Omental fat pad (tissue), 4 donors: ENCODE data around the gene SPACDR. TPM values are rescaled to one million over a fixed set of nuclear protein-coding genes. Genes with fewer than 3 reads are reported as not detected.
A peak's percentile ranks its signal among the peaks of the same experiment; 100 is the strongest.

ENCODE experiments used
- ATAC-seq: fragments of 150-250 bp; one replicate; pipeline ENCODE4 v1.9.1; 2016; ENCODE audit warnings: mild to moderate bottlenecking, moderate library complexity; ENCODE audit not compliant: low FRiP score
- DNase-seq: peaks from one replicate; pipeline ENCODE4 v3.0.0-alpha.2; 2019; ENCODE audit warnings: low spot score
- total RNA-seq, 4 donors: library from RNA; depleted of rRNA; stranded (reverse); fragments of >200 nt; gene quantifications; one replicate each; pipeline ENCODE4 v1.1.0, GENCODE V29; 2016
- TF ChIP-seq, protein P1 (sequence below), 3 donors: fragments of 450-650 bp; IDR thresholded peaks; one replicate each; pipeline ENCODE4 v1.5.1; 2016 to 2017; ENCODE audit warnings: antibody characterized with exemption in 3 of 3, mild to moderate bottlenecking in 3 of 3, moderate library complexity in 2 of 3

The SPACDR gene
- total RNA-seq, 4 donors from 2014 or later = 0.84 to 1.3 TPM; not detected in 2

DNA sequence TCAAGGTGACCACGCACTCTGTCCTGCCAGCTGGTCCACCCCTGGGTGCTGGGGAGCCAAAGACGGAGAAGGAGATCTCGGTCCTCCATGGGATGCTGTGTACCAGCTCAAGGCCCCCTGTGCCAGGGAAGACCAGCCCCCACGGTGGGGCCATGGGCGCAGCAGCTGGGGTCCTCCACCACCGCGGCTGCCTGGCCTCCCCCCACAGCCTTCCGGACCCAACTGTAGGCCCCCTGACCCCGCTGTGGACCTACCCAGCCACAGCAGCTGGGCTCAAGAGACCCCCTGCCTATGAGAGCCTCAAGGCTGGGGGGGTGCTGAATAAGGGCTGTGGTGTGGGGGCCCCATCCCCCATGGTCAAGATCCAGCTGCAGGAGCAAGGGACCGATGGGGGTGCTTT lies 25.1 kb upstream of the SPACDR start:
- DNase-seq (no peak), ATAC-seq (no peak)
- TF ChIP-seq, protein P1, sequence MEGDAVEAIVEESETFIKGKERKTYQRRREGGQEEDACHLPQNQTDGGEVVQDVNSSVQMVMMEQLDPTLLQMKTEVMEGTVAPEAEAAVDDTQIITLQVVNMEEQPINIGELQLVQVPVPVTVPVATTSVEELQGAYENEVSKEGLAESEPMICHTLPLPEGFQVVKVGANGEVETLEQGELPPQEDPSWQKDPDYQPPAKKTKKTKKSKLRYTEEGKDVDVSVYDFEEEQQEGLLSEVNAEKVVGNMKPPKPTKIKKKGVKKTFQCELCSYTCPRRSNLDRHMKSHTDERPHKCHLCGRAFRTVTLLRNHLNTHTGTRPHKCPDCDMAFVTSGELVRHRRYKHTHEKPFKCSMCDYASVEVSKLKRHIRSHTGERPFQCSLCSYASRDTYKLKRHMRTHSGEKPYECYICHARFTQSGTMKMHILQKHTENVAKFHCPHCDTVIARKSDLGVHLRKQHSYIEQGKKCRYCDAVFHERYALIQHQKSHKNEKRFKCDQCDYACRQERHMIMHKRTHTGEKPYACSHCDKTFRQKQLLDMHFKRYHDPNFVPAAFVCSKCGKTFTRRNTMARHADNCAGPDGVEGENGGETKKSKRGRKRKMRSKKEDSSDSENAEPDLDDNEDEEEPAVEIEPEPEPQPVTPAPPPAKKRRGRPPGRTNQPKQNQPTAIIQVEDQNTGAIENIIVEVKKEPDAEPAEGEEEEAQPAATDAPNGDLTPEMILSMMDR (IDR thresholded peaks at IDR 0.05) = no peak

DNA sequence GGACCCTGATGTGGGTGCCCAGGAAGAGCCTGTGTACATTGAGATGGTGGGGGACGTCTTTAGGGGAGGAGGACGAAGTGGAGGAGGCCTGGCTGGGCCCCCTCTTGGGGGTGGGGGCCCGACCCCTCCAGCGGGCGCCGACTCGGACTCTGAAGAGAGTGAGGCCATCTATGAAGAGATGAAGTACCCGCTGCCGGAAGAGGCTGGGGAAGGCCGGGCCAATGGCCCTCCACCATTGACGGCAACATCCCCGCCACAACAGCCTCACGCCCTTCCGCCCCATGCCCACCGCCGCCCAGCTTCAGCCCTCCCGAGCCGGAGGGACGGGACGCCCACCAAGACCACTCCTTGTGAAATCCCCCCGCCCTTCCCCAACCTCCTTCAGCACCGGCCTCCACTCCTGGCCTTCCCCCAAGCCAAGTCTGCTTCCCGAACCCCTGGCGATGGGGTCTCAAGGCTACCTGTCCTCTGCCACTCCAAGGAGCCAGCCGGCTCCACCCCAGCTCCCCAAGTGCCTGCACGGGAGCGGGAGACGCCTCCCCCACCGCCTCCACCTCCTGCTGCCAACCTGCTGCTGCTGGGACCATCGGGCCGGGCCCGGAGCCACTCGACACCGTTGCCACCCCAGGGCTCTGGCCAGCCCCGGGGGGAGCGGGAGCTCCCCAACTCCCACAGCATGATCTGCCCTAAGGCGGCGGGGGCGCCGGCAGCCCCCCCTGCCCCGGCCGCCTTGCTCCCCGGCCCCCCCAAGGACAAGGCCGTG lies 24.5 kb upstream of the SPACDR start:
- no peak for ATAC-seq
- TF ChIP-seq, protein P1 (IDR thresholded peaks at IDR 0.05) = no peak

DNA sequence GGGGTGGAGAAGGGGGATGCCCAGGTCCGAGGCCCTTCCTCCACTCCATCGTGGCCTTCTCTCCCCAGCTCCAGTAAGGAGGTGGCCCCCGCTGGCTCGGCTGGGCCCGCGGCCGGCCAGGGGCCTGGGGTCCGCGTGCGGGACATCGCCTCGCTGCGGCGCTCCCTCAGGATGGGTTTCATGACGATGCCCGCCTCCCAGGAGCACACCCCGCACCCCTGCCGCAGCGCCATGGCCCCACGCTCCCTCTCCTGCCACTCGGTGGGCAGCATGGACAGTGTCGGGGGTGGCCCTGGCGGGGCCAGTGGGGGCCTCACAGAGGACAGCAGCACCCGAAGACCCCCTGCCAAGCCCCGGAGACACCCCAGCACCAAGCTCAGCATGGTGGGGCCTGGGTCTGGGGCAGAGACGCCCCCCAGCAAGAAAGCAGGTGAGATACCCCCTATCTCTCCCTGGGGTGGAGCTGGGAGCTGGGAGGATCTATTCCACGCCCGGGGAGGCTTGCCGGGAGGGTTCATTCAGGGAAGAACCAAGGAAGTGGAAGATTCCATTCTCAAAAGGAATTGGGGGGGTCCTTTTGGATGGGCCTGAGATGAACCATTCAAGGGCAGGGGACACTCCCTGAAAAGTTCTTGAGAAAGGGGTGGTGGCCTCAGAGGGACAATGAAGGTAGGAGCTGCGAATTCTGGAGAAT lies 22.8 kb upstream of the SPACDR start:
- DNase-seq = no peak
- no peak for ATAC-seq
- TF ChIP-seq, protein P1 (IDR thresholded peaks at IDR 0.05) = no peak

More for the DNA sequence above, 24.5 kb upstream of the SPACDR start:
- DNase-seq = no peak

DNA sequence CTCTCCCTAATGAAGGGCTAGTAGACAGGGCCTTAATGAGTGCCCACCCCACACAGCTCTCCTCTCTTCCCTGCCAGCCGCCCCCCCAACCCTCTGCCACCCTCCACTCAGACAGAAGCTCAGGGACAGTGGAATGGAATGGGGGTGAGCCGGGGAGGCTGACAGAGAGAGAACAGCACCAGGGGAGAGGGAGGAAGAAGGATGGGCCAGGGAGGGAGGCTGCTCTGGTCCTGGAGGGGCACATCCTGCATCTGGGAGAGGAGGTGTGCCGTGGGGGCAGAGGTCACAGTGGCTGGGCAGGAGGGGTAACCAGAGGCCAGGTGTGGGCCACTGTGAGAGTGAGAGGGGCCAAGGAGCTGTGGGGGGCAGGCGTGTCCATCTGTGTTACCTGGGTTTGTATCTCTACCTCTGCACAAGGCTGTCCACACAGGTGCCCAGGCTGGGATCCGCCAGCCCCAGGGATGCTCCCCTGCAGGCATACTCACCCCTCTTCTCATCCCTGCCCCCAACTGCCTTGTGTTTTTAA lies 22.1 kb upstream of the SPACDR start:
- TF ChIP-seq, protein P1 (IDR thresholded peaks at IDR 0.05) = no peak
- ATAC-seq (no peak), DNase-seq (no peak)

DNA sequence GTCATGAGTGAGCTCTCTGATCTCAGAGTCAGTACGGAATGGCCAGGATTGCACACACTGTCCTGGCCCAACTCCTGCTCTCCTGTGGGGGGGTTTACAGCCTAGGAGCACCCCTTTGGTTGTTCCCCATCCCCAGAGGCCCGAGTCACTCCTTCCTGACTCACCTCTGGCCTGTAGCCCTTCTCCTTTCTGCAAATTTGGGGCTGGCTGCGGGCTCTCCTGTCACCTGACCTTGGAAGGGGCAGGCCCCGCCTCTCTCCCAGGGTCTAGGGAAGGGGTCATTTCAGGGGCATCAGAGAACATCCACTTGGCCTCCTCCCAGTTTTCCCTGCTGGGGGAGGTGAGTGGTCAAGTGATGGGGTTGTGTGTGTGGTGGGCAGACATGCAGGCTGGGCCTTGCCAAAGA lies 21.4 kb upstream of the SPACDR start:
- DNase-seq (no peak), ATAC-seq (peak; percentile 45)
- TF ChIP-seq, protein P1 (IDR thresholded peaks at IDR 0.05) = no peak

DNA sequence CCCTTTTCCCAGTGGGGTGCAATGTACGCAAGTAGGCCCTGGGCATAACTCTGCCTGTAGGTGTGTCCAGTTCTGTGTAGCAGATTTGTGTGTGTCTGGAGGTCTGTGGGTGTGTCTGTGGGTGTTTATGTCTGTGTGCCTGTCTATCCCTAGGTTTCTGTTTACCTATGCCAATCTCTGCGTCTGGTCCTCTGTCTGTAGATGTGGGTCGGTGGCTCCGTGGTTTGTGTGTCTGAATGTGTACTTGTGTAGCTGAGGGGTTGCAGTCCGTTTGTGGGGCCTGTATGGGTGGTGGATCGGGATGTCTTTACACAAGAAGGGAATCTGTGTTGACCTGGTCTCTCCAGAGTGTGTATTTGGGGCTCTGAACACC lies 20.6 kb upstream of the SPACDR start:
- TF ChIP-seq, protein P1 (IDR thresholded peaks at IDR 0.05) = no peak
- ATAC-seq (no peak), DNase-seq (no peak)
